T-helper 9 cell (primary cell): Measurements from ENCODE around the gene KATNB1.
"Not testable (repeated sequence)": the region's sequence is repeated elsewhere in the genome, so short reads cannot be mapped to it uniquely, and the experiment has no call there.

ENCODE experiments used
- DNase-seq: peaks from one replicate; pipeline ENCODE4 v3.0.0-alpha.2; 2020

The KATNB1 gene

DNA sequence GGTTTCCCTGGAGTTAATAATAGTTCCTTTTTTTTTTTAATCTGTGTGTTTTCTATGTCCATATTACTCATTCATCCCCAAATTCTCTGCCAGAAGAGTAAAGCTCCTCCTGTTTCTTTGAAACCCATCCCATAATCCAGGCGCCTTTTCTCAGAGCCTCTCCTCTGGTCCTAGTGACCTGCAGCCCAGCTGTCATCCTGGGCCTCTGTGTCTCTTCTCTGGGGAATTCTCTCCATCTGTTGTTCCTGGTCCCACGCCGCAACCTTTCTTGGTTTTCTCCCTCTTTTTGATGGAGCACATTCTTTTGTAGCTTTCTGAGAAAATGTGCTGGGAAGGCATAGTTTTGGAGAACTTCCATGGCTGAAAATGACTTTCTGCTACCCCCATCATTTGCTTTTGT, 10.2 kb downstream of the KATNB1 start:
- no peak for DNase-seq

DNA sequence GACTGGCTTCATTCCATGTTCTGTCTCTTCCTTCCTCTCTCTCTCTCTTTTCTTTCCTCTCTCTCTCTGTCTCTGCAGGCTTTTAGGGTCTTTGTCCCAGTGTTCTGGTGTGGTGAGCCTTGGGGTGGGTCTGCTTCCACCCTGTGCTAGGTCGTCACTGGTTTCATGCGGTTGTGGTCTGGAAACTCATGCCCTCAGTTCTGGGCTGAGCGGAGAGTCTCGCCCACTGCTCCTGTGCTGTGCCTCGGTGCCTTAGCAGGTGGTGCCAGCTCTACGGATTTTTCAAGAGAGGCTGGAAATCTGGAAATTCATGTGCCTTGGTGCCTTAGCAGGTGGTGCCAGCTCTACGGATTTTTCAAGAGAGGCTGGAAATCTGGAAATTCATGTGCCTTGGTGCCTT, 10.7 kb downstream of the KATNB1 start:
- not testable (repeated sequence) for DNase-seq

DNA sequence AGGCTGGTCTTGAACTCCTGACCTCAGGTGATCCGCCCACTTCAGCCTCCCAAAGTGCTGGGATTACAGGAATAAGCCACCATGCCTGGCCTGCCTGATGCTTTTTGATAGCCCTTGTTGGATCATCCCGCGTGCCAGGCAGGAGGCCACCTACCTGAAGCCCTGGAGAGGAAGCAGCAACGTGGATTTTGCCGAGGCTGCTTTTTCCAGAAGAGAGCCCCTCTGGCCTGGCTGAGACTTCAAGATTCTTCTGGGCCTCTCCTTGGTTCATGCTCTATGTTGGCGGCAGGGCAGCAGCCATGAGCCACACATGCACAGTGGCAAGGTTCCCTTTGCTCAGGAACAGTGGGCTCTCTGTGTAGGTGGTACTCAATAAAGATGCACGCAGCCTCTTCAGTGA, 11.5 kb downstream of the KATNB1 start:
- no peak for DNase-seq

- no peak for DNase-seq
Measured at GRCh38 chr16:57747496-57747895, 11.9 kb downstream of the KATNB1 start.

DNA sequence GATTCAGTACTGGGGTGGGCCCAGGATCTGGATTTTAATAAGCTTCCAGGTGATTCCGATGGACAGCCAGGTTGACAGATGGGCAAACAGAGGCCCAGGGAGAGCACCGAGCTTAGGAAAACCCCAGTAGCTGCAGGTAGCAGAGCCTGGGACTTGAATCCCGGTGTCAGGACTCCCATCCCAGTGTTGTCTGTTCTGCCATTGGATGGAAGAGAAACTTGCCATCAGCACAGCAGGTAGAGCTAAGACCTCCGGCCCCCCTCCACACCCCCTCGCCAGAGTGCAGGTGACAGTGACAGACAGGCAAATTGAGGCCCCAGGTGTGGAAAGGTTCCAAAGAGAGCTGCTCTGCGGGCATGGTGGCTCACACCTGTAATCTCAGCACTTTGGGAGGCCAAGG, 12.4 kb downstream of the KATNB1 start:
- DNase-seq = no peak

DNA sequence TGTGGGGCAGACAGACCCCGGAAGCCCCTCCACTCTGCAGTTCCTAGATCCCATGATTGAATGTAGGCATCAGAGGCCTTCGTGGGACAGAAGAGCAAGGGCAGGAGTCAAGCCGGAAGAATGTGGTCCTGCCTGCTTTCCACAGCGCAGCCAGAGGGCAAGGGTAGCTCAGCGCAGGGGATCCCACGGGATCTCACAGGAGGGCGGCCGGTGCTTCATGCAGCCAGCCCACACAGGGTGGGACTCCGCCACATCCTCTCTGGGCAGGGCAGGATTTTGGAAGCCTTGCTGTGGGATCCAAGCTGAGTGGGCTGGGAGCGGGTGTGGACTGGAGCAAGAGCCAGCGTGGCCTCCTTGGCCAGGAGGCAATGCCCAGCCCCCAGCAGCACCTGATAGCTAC, 13.0 kb downstream of the KATNB1 start:
- no peak for DNase-seq

DNA sequence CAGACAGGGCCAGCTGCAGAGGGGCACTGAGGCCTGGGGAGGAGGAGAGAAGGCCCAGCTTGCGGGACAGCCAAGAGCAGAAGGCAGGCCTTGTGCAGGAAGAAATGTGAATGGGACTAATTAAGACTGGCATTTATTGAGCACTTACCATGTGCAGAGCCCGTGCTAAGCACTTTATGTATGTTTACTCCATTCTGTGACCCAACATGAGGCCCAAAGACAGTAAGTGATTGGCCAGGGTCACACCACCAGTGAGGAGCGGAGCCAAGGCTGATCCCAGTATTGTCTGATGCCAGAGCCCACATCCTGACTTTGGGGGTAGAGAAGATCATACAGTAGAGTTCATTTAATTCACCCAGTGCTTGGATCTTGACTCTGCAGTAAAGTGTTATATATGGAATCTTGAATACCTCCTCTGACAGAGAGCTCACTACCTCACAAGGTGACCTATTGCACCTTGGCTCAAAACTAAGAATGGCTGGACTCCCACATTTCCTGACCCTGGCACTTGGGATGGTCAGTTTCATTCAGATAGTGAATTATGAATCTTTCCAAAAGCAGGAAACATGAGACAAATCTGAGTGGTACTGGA, 13.6 kb downstream of the KATNB1 start:
- DNase-seq = no peak

GRCh38 chr16:57749856-57750452, 14.4 kb downstream of the KATNB1 start:
- no peak for DNase-seq

- no peak for DNase-seq
Measured at GRCh38 chr16:57750796-57751538, 15.4 kb downstream of the KATNB1 start.

- no peak for DNase-seq
Measured at GRCh38 chr16:57751539-57752202, 16.1 kb downstream of the KATNB1 start.

DNA sequence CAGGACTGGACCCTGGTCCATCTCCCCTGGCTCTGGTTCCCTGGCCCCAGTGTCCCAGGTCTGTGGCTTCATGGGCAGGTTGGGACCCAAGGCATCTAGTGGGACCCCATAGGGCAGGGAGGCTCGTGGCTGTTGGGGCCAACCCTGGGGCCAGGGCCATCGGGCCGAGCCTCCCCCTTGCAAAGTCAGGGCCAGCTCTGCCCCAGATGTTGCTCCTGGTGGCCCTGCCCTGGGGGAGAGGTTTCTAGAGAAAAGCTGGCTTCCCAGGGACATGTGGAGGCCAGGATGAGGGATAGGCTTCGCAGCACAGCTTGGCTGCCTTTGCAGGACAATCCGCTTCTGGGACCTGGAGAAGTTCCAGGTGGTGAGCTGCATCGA, 16.6 kb downstream of the KATNB1 start:
- DNase-seq = no peak

DNA sequence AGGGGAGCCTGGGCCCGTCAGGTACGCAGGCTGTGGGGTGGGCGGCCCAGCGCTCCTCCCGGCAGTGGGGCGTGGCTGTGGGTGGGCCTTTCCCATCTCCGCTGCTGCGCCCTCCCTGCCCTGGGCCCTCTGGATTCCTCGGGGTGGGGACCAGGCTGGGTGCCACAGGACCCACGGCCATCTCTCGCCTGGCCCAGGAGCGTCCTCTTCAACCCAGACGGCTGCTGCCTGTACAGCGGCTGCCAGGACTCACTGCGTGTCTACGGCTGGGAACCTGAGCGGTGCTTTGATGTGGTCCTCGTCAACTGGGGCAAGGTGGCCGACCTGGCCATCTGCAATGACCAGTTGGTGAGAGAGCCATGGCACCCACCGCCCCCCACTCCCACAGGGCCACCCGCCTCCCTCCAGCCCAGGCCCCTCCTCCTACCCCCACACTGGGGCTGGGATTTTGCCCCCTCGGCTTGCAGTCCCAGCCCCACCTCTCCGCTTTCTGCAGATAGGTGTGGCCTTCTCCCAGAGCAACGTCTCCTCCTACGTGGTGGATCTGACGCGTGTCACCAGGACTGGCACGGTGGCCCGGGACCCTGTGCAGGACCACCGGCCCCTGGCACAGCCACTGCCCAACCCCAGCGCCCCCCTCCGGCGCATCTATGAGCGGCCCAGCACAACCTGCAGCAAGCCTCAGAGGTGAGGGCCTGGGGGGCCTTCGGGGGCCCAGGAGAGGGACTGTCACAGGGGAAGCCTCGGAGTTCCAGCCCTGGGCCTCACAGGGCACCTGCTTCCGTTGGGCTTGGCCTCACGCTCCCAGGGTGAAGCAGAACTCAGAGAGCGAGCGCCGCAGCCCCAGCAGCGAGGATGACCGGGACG, 17.2 kb downstream of the KATNB1 start:
- no peak for DNase-seq

DNA sequence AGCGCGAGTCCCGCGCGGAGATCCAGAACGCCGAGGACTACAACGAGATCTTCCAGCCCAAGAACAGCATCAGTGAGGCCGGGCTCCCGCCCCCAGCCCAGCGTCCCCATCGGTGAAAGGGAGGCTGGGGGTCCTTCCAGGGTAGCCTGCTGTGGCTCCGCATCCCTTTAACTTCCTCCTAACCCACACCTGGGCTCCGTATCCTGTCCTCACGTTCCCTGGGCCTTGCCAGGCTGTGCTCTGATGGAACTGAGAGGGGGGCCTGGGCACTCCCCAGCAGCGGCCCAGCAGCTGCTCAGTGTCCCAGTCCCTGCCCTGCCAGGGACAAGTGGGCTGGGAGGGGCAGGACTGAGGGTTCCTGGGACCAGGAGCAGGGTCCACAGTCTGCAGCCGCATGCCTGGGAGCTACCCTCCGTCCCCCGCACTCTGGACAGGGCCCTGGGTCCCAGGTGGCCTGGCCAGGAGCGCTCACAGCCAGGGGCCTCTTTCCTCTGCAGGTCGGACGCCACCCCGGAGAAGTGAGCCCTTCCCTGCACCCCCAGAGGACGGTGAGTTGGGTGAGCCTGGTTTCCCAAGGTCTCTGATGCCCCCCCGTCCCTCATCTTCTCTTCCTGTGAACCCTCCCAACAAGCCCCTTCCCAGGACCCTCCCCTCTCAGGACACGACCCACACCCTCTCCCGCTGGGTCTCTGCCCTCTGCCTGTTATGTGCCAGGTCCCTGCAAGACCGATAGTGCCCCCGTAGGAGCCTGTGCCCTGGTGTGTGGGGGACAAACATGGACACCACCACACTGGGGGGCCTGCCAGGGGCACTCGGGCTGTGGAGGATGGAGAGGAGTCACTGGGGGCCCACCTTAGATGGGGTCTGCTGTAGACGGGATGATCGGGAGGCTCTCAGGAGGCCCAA, 18.1 kb downstream of the KATNB1 start:
- DNase-seq = no peak

DNA sequence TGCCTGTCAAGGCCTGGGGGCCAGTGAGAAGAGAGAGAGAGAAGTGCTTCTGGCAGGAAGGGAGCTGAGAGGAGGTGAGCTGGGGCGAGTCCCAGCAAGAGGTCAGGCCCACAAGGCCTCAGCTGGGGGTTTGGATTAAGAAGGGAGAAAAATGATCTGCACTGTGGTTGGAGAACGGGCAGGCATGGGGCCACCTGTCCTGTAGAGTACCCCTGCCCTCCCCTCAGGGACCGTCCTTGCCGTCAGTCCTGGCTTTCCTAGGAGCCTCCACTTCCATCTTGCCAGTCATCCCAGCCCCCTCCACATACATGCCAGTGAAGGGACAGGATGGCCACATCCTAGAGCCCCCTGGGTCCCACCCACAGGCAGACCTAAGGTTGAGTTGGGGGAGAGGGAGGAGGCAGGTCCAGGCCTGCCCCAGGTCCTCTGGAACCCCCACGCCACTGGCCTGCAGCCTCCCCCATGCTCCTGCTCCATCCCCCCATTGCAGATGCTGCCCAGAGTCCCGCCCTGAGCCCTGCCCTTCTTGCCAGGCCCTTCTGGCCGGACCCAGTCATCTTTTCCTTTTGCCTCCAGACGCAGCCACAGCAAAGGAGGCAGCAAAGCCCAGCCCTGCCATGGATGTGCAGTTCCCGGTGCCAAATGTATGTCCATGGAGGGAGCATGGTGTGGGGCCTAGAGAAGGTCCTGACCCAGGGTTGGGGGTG, 18.9 kb downstream of the KATNB1 start:
- no peak for DNase-seq

DNA sequence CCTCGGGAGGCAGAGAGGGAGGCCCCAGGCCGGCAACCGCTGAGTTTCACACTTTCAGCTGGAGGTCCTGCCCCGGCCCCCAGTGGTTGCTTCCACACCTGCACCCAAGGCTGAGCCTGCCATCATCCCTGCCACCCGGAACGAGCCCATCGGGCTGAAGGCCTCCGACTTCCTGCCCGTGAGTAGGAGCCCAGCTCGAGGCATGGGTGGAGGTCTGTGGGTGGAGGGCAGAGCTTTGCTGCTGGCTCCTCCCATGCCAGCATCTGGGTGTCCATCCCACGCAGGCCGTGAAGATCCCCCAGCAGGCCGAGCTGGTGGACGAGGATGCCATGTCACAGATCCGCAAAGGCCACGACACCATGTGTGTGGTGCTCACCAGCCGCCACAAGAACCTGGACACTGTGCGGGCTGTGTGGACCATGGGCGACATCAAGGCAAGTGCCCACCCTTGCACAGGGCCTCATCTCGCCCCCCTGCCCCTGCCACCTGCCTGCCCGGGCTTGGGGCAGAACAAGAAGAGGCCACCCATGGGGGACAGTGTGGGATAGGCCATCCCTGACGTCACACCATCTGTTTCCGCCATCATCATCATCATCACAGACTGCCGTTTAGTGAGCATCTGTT, 19.6 kb downstream of the KATNB1 start:
- DNase-seq = no peak

DNA sequence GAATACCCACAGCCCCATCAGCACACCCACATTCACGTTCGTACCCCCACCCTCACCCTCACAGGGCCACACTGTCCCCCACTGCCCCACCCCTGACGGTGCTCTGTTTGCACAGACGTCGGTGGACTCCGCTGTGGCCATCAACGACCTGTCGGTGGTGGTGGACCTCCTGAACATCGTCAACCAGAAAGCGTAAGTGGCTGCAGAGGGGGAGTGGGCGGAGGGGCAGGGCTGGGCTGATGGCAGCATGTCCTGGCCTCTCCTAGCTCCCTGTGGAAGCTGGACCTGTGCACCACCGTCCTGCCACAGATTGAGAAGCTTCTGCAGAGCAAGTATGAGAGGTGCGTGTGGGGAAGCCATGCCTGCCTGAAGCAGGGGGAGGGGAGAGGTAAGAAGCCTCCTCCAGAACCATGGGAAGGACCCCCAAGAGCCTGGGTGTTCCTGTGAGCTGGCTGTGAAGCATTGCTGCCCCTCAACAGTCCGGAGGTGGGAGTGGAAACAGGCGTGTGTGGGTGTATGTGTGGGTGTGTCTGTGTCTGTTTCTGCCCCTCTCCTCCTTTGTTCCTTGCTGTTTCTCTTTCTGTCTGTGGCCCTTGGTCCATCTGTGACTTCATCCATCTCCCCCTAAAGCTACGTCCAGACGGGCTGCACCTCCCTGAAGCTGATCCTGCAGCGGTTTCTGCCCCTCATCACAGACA, 20.3 kb downstream of the KATNB1 start:
- no peak for DNase-seq

GRCh38 chr16:57756424-57757325, 21.1 kb downstream of the KATNB1 start:
- DNase-seq = no peak

DNA sequence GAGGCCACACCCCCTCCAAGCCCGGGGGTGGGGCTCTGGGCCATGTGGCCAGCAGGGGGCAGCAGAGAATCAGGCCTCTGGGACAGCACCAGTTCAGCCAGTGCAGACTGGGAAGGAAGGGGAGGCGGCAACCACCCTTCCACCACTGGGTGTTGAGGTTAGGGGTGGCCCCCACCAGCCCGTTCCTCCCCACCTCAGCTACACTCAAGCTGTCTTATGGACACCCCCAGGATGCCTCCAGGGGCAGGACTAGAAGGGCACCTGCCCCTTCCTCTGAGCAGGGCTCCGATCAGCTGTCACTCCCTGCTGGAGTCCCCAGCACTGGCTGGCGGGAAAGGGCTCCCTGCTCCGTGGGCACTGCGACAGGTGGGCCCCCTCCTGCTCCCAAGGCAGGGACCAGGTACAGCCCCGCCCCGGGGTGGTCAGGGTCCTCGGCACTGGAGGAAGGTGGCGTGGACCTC, 21.8 kb downstream of the KATNB1 start:
- peak; percentile 94 for DNase-seq

GRCh38 chr16:57757883-57758282, 22.3 kb downstream of the KATNB1 start:
- DNase-seq = no peak
